ENCODE measurements around the gene RAD9A.

GRCh38 chr11:67397536-67397935 is 5.8 kb downstream of the RAD9A start:
- TF ChIP-seq CTCF (IDR thresholded peaks at IDR 0.05): no peak
- TF ChIP-seq POLR2A (IDR thresholded peaks at IDR 0.05): no peak
